Measurements from ENCODE around the gene ECI2.
"Not testable (repeated sequence)": the region's sequence is repeated elsewhere in the genome, so short reads cannot be mapped to it uniquely, and the experiment has no call there.

Gene ECI2

DNA sequence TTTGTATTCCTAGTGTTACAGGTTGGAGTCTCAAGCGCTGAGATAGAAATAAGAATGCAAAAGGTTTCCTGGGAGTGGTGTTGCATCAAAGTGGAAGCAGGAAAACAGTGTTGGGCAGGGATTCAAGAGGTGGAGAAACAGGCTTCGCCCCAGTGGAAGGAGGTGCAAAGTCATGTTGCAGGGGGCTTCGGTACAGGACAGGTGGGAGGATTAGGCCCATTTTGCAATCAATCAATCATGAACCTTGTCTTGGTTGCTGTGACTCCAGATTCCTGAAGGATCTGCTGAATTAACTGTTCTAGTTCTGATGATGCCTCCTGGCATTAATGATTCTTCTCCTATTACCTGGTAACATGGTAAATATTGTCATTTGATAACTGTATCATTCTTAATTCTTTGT lies 34.1 kb downstream of the ECI2 start:
- no peak for DNase-seq

DNA sequence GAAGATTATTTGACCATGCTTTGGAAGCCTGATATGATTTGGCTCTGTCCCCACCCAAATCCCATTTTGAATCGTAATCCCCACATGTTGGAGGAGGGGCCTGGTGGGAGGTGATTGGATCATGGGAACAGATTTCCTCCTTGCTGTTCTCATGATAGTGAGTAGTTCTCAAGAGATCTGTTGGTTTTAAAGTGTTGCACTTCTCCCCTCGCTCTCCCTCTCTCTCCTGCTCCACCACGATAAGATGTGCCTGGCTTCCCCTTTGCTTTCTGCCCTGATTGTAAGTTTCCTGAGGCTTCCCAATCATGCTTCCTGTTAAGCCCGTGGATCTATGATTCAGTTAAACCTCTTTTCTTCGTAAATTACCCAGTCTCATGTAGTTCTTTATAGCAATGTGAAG lies 34.7 kb downstream of the ECI2 start:
- no peak for DNase-seq

DNA sequence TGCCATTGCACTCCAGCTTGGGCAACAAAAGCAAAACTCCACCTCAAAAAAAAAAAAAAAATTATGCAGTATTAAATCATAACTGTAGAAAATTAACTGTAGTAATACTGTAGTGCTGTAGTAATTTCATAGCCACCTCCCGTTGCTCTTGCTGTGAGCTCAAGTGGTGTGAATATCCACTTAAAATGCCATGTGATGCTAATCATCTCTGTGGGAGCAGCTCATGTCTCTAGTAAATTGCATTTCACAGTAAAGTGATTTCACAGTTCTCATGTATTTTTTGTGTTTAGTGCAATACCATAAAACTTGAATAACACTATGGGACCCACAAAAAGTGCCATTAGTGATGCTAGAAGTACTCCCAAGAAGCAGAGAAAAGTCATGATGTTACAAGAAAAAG lies 42.1 kb downstream of the ECI2 start:
- DNase-seq, result no peak

DNA sequence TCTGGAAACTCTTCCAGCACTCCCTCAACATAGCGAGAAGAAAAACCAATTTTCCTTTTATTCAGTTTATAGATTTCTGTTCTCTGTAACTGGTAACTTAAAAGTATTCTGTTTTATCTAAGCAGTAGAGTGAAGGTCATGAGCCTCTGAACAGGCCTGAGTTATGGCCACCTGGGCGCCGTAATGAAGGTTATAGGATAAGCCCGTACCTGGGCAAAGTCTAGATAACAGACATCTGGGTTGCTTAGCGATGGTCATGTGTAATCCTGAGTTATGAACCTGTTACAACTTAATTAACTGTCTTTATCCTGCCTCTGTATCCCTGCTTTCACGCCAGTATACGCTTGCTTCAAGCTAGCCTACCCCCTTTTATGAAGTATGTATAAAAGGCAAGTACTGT lies 43.4 kb downstream of the ECI2 start:
- no peak for DNase-seq

DNA sequence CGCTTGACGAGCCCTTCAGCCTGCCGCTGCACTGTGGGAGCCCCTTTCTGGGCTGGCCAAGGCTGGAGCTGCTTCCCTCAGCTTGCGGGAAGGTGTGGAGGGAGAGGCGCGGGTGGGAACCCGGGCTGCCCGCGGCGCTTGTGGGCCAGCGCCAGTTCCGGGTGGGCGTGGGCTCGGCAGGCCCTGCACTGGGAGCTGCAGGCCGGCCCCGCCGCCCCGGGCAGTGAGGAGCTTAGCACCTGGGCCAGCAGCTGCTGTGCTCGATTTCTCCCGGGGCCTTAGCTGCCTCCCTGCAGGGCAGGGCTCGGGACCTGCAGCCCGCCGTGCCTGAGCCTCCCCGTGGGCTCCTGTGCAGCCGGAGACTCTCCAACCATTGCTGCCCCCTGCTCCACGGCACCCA lies 45.3 kb downstream of the ECI2 start:
- DNase-seq, result not testable (repeated sequence)

DNA sequence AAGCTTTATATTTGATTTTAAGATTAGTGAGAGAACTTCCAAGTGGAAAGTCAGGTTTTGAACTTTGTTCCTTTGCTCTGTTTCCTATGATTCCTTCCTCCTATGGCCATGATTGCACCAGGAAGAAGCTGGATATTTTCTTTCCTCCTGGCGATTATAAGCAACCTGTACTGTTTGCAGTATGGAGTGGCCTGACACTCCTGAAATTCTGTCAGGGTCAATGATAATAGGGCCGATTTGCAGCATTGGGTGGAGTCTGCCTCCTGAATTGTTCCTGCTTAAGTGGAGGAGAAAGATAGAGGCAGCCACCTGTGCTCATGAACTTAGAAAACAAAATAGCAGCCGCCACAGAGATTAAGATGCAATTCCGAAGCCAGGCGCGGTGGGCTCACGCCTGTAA lies 46.7 kb downstream of the ECI2 start:
- DNase-seq, result no peak

DNA sequence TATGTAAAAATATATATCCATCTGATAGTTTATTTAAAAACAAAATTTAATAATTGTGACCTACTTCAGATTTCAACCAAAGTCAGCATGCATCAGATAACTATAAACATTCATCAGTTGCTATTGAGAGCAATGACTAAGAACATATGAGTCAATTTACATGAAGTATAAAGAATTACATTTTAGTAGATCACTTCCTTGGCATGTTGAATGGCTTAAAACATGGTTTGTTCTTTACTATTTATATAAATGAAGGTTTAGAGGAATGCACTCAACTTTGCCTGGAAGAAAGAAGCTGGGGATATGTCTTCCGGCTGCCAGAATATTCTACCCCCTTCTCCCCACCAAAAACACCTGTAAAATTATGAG lies 50.1 kb downstream of the ECI2 start:
- DNase-seq, result peak; percentile 86

DNA sequence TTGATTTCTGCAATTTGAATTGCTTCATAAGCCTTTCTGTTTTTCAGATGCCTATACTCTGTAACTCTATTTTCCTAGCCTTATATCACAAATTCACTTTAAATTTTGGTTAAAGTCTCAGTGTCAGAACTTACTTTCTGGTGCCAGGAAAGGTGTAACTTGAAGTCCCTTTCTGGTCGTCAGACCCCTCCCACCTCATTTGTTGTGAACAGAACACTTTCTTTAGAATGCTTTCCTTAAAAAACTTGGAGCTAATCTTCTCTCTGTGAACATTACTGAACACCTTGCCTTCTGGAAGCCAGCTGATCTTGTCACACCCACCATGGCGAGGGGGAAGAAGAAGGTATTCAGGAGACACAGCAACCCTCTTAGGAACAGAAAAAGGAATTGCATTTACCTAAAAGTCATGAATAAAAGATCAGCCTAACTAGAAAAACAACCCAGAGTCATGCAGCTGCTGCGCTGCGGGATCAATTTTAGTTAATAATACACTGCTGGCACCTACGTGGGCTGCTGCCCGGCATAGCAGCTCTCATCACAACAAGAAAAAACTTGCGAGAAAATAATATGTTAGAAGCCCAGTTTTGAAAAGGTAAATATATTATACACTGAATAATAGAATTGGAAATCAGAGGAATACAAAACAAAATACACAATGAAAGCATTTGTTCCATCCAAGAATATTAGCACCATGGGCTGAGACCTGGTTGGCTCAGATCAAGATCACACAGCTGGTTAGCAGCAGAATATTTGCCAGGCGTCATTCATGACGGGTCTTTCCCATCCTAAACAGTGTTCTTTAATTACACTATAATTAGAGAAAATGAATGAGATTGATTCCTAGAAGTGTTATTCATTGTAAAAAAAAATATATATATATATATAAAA lies 50.7 kb downstream of the ECI2 start:
- peak; percentile 22 for DNase-seq

DNA sequence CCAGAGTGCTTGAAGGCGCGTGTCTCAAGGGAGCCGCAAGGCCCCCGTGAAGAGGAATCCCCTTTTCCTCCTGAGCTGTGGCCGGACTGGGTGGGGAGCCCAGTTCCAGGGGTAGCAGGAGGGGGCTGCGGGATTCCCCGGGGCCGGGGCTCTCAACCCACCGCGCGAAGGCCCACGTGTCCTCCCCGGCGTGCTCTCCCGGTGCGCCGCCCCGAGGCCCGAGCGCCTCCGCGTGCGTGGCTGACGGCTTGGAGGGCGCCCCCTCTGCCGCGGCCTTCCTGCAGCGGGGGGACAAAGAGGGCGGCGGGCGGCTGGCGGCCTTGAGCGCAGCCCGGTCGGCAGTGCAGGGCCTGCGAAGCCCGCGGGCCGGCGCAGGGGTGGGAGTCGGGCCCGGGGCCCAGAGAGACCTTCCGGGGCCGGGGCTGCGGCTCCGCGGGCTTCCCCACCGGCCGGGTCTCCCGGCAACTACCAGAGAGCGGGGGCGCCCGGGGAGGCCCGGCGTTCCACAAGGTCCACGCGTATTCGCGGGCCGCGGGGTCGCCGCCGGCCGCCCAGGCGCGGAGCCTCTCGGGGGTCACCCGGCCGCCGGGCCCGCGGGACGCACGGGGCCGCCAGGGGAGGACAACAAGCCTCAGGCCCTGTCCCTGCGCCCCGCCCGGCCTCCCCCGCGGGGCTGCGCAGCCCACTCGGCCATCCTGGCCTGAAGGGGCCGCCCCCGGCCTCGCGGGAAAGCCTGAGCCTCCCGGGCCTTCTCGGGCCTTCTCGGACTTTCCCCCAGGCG lies 56.5 kb downstream of the ECI2 start, which contains the start of gene FAM217A:
TSS of gene FAM217A (minus strand) at position 447 of the 781 bp plus-strand sequence. CDS start 1,723 bp downstream, outside the sequence.
- DNase-seq, result no peak

DNA sequence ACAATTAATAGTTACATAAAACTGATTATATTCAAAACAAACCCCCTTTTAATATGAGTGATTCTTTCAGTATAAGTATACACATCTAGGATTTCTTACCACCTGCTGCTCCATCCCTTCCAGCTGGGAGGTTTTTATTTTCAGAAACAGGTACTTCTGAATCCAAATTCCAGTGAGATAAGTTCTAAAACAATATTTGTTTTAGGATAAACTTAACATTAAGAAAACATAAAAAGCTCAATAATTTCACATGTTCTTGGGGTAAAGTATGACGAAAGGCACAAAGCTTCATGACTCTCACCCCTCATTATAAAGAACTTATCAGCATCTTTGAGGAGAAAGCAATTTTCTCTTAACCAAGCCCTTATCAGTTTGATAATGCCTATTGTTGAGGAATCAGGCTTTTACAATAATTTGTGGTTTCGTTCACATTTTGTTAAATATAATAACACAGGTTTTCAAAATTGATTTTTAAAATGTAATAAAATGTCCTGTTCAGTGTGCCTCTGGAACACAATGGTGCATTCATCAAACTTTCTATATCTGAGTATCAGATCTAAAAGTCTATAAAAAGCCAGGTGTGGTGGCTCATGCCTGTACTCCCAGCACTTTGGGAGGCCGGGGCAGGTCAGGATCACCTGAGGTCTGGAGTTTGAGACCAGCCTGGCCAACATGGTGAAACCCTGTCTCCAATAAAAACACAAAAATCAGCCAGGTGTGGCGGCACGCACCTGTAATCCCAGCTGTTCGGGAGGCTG lies 60.7 kb downstream of the ECI2 start:
- DNase-seq, result no peak

DNA sequence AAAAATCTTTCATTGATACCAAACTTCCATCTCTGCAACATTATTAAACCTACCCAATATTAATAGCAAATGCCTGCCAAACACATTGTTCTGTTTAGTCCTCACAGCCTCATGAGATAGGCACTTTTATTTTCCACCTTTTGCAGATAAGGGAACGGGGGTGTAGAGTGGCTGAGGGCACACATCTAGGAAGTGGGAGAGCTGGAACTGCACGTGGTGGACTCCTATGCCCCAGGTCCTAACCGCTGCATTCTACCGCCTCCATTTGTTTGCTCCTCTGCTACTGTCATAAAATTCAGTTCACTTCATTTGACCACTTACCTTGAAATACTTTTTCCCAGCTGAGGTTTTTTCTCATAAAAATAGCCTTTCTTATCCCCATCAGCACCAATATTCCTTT lies 64.0 kb downstream of the ECI2 start:
- no peak for DNase-seq

DNA sequence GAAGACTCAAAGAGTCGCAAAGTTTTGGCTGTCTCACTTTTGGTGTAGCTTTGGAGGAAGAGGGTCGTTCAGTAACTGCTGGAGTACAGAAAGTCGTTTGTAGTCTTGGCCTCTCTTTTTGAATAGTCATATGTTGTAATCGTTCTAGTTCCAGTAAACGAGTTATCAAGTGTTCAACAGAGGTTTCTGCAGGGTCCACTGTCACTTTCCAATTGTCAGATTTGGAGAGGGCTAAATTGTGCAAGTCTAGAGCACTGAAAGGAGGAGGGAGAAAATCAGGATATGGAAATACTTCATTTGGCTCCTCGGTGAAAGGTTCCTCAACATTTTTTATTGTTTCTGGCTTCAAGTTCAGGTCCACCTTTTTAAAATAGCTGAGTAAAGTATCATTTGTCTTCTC lies 66.2 kb downstream of the ECI2 start:
- no peak for DNase-seq

DNA sequence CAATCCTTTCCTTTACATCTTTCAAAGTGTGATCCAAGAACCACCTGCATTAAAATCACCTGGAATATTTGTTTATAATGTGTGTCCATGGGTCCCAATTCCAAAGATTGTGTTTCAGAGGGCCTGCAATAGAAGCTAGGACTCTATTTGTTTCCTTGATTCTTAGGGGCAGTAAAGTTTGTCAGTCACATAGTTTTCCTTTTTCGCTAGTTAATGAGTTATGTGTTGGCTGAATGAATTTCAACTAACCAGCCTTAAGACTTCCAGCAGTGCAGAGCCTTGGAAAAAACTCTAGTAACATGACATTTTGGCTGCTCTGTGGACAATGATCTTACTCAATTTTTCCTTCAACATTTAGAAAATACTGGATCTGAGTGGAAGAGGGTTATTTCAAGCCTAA lies 67.7 kb downstream of the ECI2 start:
- DNase-seq, result no peak

DNA sequence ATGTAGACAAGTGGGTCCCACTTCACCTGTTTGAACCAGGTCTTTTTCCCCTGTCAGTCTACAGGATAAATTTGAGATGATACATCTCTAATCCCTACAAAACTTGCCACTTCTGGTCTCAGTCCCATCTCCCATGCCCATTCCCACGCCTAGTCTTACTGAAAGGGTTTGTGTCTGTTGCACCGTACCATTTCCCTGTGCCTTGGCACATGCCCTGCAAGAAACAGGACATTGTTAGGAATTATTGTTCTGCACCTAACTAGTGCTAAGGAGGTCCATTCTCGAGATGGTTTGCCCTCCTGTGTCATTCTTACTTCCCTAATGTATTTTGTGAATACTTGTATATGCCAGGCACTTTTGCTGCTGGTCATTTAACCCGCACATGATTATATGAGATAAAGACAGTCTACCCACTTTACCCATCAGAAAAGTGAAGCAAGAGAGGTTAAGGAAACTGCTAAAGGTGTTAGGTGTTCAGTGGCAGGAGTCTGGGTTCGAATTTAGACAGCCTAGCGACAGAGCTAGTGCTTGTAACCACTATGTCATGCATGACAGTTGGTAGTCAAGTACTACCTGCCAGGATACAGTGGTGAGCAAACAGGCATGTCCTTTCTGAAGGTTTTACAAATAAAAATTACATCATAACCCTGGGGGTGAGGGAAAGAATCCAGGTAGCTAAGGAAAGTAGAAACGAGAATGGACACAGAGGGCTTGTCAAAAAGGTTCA lies 69.2 kb downstream of the ECI2 start:
- no peak for DNase-seq

All from HCEC 1CT (cell line).